GM15510 (cell line): Measurements from ENCODE around the gene ARFGAP3.

Source experiments
- POLR2A ChIP-seq: IDR thresholded peaks from 3 replicates; pipeline ENCODE4 v1.6.1; 2011; ENCODE audit warnings: borderline replicate concordance; ENCODE audit not compliant: insufficient read length; ENCODE audit errors: extremely low read depth

ARFGAP3 gene

DNA sequence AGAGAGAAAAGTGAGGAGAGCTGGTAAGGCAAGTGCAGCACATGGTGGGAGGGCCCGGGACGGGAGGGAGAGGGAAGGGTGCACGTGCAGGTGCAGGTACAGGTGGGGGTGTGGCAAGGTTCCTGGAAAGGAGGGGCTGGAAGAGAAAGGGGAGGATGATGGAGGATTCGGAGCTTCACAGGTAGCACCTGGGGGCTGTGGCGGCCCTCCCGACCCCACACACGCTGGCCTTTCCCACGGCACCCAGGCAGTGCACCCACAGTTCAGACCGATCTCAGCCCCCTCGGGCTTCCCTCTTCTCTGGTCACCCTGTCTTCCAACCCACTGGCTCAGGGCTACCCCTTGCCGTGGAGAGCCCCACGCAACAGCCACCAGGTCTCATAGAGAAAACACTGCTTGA is 69.1 kb downstream of the ARFGAP3 start:
- no peak for TF ChIP-seq POLR2A

DNA sequence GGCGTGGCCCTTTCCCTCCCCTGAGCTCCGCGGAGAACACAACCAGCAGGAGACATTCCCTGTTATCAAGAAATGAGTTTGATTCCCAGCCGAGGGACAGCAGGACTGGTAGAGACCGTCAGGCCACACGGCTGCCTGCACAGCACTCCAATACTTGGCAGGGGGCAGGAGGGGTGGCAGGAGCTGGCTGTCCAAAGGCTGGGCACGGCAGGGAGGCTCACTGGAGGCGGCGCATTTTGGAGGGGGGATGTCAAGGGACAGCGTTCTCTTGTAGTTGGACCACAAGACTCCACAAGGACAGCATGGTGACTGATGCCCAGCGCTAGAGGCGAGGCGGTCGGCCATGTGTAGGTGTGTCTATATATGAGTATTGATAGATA is 69.7 kb downstream of the ARFGAP3 start:
- no peak for TF ChIP-seq POLR2A

DNA sequence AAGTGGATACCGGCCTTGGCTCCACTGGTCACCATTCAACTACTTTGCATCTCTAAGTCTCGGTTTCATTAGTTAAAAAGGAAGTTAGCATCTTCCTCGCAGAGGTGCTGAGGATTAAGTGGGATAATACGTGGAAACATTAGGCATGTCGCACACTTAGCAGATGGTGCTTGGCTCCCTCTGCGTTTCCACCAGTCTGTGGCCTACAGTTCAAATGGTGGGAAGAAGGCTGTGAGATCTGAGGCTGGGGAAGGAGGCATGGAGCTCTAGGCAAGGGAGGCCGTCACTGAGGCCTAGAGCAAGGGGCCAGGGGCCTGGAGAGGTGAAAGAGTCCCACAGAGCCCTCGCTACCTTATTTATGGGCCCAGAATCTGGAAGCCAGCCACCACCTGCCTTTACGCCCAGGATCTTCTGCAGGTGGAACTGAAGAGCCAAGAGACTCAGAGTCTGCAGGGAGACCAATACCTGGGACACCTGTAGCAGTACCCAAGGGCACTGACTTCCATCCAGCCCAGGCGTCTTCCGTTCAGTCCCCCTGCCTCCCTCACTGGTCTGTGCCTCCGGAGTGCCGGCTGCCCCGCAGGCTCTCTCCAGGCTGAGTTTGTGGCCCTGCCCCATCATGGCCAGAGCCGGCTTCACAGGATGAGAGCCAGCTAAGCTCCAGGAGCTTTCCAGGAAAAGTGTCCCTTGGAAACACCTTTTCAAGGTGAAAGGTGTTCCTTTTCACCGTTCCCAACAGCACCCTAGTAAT is 70.3 kb downstream of the ARFGAP3 start:
- TF ChIP-seq POLR2A = no peak

DNA sequence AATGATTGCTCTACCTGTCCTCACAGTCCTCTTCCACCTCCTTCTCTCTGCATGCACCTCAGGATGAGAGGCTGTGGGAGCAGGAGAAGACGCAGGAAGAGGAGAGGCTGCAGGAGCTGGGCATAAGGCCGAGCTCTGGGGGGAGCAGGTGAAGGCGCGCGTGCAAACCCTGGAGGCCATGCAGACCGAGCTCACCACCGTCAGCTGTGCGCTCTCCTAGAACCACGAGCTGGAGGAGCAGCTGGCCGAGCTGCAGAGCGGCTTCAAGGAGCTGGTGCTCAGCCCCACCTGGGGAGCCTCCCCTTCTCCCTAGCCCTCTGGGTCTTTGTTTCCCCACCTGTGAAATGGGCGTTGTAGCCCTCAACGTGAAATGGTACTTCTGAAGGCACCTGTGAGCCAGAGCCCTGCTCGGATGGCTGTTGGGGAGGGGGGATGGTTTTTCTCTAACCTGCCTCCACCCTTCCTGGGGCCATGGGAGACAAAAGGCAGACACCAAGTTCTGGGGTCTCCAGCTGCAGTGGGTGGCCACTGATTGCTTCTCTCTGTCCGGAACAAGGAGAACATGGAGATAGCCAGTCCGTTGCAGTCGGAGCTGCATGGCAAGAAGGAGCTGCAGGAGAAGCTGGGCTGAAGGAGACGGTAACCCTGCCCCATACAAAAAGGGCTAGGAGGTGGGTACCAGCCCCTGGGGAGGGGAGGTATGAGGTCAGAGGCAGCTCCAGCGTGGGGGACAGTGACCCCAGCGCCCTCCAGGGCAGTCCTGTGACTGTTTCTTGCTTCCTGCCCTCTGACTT is 71.2 kb downstream of the ARFGAP3 start:
- TF ChIP-seq POLR2A = no peak

DNA sequence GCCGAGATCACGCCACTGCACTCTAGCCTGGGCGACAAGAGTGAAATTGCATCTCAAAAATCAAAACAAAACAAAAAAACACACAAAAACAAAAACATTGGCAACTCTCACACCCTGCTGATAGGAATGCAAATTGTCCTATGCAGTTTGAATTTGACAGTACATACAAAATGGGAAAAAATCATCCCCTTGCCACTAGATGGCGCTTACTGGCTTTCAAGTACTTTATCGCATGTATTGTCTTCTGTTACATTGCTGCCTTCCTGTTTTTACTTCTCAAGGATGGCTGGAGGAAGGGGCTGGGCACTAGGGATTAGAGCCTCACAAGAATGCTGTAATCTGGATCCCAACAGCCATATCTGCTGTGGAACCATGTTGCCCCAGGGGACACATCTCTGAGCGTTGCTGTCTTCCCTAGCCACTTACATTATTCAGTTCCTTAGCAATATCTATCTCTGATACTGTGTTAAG is 77.0 kb downstream of the ARFGAP3 start:
- no peak for TF ChIP-seq POLR2A

DNA sequence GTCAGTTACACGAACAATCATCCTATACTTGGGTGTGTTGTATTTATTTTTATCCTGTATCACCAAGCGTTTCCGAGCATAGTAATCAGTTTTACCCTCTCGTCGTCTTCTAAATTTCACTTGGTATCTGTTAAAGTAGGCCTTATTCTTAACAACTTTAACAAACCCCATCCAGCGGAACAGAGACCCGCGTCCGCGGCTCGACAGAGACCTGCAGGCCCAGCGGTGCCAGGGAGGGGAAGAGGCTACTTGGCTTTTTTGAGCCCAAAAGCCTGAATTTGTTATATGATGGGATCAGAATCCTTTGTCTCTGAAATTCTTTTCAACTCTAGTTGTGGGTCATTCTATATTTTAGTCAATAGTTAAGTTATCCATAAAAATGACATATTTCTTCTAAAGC is 79.9 kb downstream of the ARFGAP3 start:
- TF ChIP-seq POLR2A = no peak

DNA sequence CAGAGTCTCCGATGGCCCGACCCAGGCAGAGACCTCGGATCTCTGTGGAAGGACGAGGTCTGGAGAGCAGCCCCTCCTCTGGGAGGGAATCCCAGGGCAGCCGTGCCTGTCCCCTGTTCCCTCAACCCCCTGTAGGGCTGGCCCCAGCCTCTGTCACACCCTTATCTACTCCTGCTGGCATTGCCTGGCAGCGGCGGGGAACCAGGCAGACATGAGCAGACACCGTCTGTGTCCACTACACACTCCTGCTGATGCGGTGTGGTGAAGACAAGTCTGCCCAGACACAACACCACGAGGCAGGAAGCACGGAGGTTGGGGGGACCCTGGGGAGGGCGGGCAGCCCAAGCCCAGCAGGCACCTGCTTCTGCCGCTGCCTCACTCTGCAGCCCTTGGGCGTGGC is 83.9 kb downstream of the ARFGAP3 start:
- TF ChIP-seq POLR2A = no peak

DNA sequence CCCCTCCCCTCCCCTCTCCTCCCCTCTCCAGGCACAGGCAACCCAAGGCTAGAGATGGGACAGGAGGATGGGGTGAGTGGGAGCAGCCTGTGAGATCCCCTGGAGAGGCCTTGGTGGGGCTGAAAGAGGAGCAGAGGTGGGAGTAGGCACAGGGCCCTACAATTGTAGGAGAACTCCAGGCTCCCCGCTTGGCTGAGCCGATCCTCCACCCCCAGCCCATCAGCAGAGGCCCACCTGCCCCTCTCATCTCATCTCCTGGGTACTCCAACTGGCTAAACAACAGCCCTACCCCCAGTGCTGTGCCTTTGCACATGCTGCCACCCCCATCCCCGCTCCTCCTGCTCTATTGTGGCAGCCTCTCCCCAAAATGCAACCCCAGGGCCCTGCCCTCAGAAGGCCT is 84.4 kb downstream of the ARFGAP3 start:
- TF ChIP-seq POLR2A = no peak

DNA sequence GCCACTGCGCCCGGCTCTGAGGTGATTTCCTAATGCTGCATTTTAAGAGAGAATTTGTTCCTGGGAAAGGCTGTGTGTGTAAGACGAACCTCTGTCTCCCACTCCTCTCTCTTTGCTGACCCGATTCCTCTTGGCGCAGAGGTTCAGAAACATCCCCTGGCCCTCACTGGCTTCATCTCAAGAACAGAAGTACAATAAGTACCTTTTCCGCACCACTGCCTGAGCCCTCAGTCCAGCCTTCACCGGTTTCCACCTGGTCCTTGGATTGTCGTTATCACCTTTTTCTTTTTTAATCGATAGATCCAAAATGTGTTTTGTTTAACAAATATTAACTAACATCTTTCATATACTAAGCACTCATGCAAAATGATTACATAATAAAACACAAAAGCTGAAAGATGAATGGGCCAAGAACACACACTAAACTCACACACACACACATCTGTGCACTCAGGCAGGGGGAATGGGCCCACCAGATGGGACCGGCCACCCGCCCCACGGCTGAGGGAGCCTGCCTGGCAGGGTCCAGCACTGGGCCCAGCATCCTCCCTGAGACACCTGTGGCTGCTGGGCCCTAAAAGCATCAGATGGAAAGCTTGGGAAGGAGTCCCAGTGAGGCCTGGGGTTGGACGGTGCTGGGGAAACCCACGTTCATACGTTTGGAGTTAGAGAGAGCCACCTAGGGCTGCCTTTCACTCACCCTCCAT is 86.0 kb downstream of the ARFGAP3 start:
- no peak for TF ChIP-seq POLR2A

DNA sequence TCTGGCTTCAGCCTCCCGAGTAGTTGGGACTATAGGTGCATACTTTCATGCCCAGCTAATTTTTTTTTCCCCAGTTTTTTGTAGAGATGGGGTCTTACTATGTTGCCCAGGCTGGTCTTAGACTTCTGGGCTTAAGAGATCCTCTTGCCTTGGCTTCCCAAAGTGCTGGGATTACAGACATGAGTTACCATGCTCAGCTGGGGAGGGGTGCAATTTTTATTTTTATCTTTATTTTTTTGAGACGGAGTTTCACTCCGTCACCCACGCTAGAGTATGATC is 86.7 kb downstream of the ARFGAP3 start:
- TF ChIP-seq POLR2A = no peak

DNA sequence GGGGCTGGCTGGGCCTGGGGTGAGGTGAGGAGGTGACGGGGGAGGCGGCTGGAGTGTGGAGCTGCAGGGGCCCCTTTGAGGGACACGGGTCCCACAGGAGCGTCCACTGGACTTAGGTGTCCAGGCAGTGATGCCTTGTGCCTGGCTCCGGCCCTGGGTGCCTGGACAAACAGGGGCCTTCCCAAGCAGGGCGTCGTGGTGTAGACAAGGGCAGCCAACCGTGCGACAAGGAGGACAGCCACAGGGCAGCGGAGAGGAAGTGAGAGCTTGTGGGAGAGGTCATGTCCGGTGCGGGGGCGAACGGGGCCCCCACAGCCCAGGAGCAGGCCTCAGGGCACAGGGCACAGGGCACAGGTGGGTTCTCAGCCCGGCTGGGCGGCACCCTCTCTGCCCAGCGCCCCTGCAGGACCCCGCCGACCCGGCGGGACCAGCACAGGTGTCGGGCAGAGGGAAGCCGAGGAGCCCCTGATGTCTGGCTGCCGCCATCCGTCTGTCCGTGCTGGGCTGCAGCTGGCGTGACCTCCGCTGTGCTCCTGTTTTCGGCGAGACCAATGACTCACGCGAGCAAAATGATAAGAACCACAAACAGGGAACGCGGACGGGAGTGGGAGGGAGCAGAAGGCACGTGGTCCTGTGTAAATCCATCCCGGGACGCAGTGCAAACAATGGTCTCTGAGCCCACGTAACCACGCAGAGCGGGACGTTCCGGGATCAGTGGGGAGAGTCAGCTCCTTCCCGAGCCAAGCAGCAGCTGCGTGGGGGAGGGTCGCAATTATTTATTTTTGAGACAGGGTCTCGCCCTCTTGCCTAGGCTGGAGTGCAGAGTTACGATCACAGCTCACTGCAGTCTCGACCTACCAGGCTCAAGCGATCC is 87.3 kb downstream of the ARFGAP3 start:
- no peak for TF ChIP-seq POLR2A

DNA sequence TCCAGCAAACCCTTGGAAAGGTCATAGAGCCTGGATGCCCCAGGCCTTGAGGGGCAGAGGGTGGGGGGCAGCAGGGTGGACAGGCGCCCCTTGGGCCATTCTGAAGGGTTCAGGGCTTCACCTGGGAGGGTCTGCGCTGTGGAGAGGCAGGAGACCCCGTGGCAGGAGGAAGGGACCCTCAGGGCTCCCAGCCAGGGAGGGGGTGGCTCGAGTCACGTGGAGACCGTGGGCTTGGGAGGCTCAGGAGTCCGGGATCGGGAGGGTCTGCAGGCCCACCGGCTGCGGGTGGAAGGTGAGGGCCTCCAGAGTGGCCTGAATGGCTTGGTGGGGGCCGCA is 87.9 kb downstream of the ARFGAP3 start:
- no peak for TF ChIP-seq POLR2A

DNA sequence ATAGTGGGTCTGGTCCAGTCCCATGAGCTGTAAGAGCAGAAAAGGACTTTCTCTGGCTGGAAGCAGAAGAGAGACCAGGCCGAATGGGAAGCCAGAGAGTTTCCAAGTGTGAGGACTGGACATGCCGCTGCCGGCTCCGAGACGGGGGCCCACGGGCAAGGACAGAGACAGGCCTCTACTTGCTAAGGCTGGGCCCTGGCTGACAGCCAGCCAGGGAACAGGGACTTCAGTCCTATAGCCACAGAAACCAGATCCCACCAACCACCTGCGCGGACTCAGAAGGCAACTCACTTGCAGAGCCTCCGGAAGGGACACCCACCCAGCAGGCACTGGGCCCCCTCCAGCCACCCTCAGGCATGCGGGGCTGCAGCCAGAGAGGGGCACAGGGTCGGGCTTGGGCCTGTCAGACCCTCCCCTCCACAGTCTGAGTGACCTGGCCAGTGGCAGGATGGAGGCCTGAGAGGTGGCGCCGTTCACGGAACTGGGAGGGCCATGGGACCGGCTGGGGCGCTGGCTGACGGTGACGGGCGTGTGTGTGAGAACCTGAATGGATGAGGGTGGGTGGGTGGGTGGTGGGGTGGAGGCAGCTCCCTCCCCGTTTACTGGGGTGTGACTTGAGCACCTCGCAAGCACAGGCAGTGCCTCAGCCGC is 88.6 kb downstream of the ARFGAP3 start:
- TF ChIP-seq POLR2A = no peak

DNA sequence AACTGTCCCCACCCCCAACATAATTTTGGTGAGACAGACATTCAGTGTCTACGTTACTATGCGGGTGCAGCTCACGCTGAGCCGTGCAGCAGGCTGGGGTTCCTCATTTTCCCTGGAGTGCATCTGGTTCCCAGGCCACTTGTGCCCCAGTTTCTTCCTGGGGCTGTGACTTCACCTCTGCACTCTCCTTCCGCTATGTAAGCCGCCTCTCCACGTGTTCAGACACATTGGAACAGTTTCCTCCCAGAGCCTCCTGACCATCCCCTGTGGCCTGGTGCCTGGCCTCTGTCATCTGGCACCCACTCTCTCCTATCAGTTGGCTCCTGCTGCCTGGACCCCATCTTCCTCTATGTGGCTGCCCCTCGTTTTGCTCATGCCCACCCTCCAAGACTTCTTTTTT is 90.2 kb downstream of the ARFGAP3 start:
- no peak for TF ChIP-seq POLR2A

DNA sequence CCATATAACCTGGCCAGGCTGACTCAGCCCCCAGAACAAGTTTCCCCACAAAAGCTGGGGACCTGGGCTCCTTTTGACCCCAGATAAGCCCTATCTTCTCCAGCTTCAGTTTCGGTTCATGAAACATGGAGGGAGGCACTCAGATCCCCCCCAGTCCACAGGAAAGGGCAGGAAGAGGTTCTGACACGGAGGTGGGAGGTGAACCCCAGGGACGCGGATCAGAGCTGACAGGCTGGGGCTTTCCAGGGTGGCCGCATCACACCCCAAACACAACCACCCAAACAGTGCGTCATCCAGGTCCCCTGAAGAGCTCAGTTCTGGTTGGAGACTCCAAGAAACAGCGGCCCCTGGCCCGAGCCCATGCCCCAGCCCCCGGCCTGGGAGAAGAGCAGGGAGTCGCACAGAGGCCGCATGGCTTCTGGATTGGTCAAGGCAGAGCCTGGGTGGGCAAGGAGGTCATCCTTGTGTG is 92.1 kb downstream of the ARFGAP3 start:
- no peak for TF ChIP-seq POLR2A

DNA sequence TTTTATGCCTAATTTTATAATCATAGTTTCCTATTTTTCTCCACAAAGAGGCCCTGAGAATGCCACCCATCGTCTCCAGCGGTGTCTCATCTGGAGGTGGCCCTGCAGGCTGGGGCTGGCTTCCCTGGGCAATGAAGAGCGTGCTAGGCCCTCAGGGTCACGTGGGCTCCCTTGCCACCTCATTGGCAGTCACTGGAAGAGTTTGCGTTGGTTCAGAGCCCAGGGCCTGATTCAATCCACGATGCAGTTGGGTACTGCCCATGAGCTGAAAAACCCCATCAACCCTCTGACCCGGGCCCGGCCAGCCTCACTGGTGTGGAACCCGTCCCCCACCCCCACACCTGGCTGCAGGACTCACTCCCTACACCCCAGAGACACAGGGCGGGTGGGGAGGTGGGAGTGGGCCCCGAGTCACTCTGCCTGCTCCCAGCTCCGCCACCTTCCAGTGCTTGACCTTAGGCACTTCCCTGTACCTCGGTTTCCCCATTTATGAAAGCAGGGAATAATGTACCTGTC is 93.0 kb downstream of the ARFGAP3 start:
- TF ChIP-seq POLR2A = no peak
